Liver (tissue), 9 donors: Measurements from ENCODE around the gene ASMTL. TPM values are rescaled to one million over a fixed set of nuclear protein-coding genes. Genes with fewer than 3 reads are reported as not detected.

Experiments
- DNase-seq: peaks from one replicate; pipeline ENCODE4 v3.0.0-alpha.2; 2017; ENCODE audit warnings: low spot score
- H3K27ac ChIP-seq, 2 donors: one replicate each; pipeline ENCODE4 v1.7.0; 2013; ENCODE audit warnings: inconsistent platforms in 2 of 2, low read length in 2 of 2, control low read depth in 1 of 2, low read depth in 1 of 2, mild to moderate bottlenecking in 1 of 2
- H3K27me3 ChIP-seq, 4 donors: one replicate each; pipeline versions ENCODE4 v1.6.1 to v1.7.0; 2013; ENCODE audit warnings: low read length in 3 of 4, inconsistent platforms in 1 of 4, mild to moderate bottlenecking in 1 of 4, moderate library complexity in 1 of 4; ENCODE audit not compliant: control insufficient read depth in 4 of 4, insufficient read depth in 4 of 4
- H3K36me3 ChIP-seq, 4 donors: one replicate each; pipeline versions ENCODE4 v1.6.1 to v1.7.0; 2013; ENCODE audit warnings: low read length in 3 of 4, mild to moderate bottlenecking in 3 of 4, low read depth in 1 of 4, moderate library complexity in 1 of 4; ENCODE audit not compliant: control insufficient read depth in 4 of 4, insufficient read depth in 3 of 4
- H3K4me1 ChIP-seq, 4 donors: one replicate each; pipeline versions ENCODE4 v1.6.1 to v1.7.0; 2013; ENCODE audit warnings: low read length in 3 of 4, mild to moderate bottlenecking in 3 of 4, moderate library complexity in 1 of 4; ENCODE audit not compliant: control insufficient read depth in 4 of 4, insufficient read depth in 4 of 4
- H3K4me3 ChIP-seq, 3 donors: one replicate each; pipeline versions ENCODE4 v1.6.1 to v1.7.0; 2013; ENCODE audit warnings: low read length in 3 of 3, control low read depth in 1 of 3, low read depth in 1 of 3, mild to moderate bottlenecking in 1 of 3
- H3K9ac ChIP-seq, 2 donors: one replicate each; pipeline ENCODE4 v1.7.0; 2013; ENCODE audit warnings: low read length in 2 of 2, mild to moderate bottlenecking in 2 of 2, moderate library complexity in 2 of 2, control low read depth in 1 of 2, low read depth in 1 of 2
- H3K9me3 ChIP-seq, 4 donors: one replicate each; pipeline versions ENCODE4 v1.6.1 to v1.7.0; 2013; ENCODE audit warnings: low read length in 3 of 4; ENCODE audit not compliant: control insufficient read depth in 4 of 4
- EGR1 ChIP-seq, 2 donors: IDR thresholded peaks; 2 replicates each; pipeline ENCODE4 v1.6.1; 2016 to 2018; ENCODE audit warnings: antibody characterized with exemption in 2 of 2, low read depth in 2 of 2
- FOXA1 ChIP-seq: IDR thresholded peaks from 2 replicates; pipeline ENCODE4 v1.6.1; 2016; ENCODE audit warnings: antibody characterized with exemption
- FOXA2 ChIP-seq: IDR thresholded peaks from 2 replicates; pipeline ENCODE4 v1.6.1; 2016; ENCODE audit warnings: antibody characterized with exemption
- HNF4A ChIP-seq, 2 donors: conservative IDR thresholded peaks; 2 replicates each; pipeline ENCODE4 v1.6.1; 2016; ENCODE audit warnings: antibody characterized with exemption in 2 of 2, mild to moderate bottlenecking in 2 of 2
- MAX ChIP-seq: IDR thresholded peaks from 2 replicates; pipeline ENCODE4 v1.6.1; 2016; ENCODE audit warnings: antibody characterized with exemption
- NR2F2 ChIP-seq: IDR thresholded peaks from 2 replicates; pipeline ENCODE4 v1.6.1; 2016; ENCODE audit warnings: antibody characterized with exemption
- RAD21 ChIP-seq, 2 donors: IDR thresholded peaks; 2 replicates each; pipeline ENCODE4 v1.6.1; 2016; ENCODE audit warnings: antibody characterized with exemption in 2 of 2, mild to moderate bottlenecking in 2 of 2
- REST ChIP-seq: IDR thresholded peaks from 2 replicates; pipeline ENCODE4 v1.6.1; 2016; ENCODE audit warnings: antibody characterized with exemption, mild to moderate bottlenecking
- SP1 ChIP-seq: IDR thresholded peaks from 2 replicates; pipeline ENCODE4 v1.6.1; 2018; ENCODE audit warnings: antibody characterized with exemption, mild to moderate bottlenecking
- YY1 ChIP-seq: IDR thresholded peaks from 2 replicates; pipeline ENCODE4 v1.6.1; 2016; ENCODE audit warnings: antibody characterized with exemption, mild to moderate bottlenecking
- WGBS: extraction: QIAGEN DNeasy Blood & Tissue Kit; methylation state at CpG from one replicate; pipeline ENCODE4 v1.1.7; 2013; 5-methylcytosine and 5-hydroxymethylcytosine counted together
- polyA plus RNA-seq, 2 donors: library from polyadenylated mRNA; stranded (reverse) in 1 of 2; unstranded in 1 of 2; fragments of 200-250 nt in 1 of 2; fragments of >200 nt in 1 of 2; fragmentation: Nextera tagmentation in 1 of 2; extraction: Ambion mirVana in 1 of 2; gene quantifications; one replicate each; pipeline versions ENCODE4 v1.2.1 to v1.2.3, GENCODE V29; 2013 to 2015
- total RNA-seq, 2 donors: library from RNA; depleted of rRNA; stranded (reverse); fragments of >200 nt; gene quantifications; one replicate each; pipeline ENCODE4 v1.2.3, GENCODE V29; 2014
- donor health status: healthy.
- donor health status: healthy.
- donor health status: healthy.
- donor health status: healthy.
- donor health status: healthy.

The ASMTL gene
- total and polyA plus RNA-seq, 4 donors: 10.3 to 18.9 (median 11.6) TPM

GRCh38 chrX:1468250-1468772, 15.6 kb upstream of the ASMTL start:
- no peak for DNase-seq
- no peaks in the 10 kb centered on the region for H3K36me3 ChIP-seq
- WGBS: 60% methylated on average over 20 of the region's 20 CpGs
- no peak for TF ChIP-seq NR2F2
- no peak for TF ChIP-seq FOXA1
- no peak for TF ChIP-seq YY1
- TF ChIP-seq HNF4A (conservative IDR thresholded peaks at IDR 0.05): no peak
- TF ChIP-seq SP1: no peak
- H3K4me1 ChIP-seq: no peaks in the 10 kb centered on the region
- no peaks in the 10 kb centered on the region for H3K9me3 ChIP-seq
- H3K27ac ChIP-seq: no peak overlapping the region
- no peak overlapping the region for H3K9ac ChIP-seq
- peaks cover 0 to 3% (median 0%) of the 10 kb centered on the region in 4 donors for H3K27me3 ChIP-seq
- no peak overlapping the region for H3K4me3 ChIP-seq

- Histone ChIP-seq H3K9ac (no peak overlapping the region), H3K36me3 (no peaks in the 10 kb centered on the region), H3K27me3 (peaks cover 0 to 3% (median 0%) of the 10 kb centered on the region in 4 donors), H3K4me3 (no peak overlapping the region), H3K27ac (peak overlapping the region in 1 of 2 donors; percentile 12), H3K9me3 (no peaks in the 10 kb centered on the region), H3K4me1 (no peaks in the 10 kb centered on the region)
- DNase-seq: no peak
- 38% methylated on average over 20 of the region's 20 CpGs for WGBS
- TF ChIP-seq REST: no peak
- no peak for TF ChIP-seq MAX
- no peak for TF ChIP-seq EGR1 (IDR thresholded peaks at IDR 0.05; ENCODE audit: low read depth in 2 of 2)
Measured at GRCh38 chrX:1466971-1467561, 14.4 kb upstream of the ASMTL start.

- no peak for DNase-seq
- Histone ChIP-seq H3K27me3 (peaks cover 0 to 3% (median 0%) of the 10 kb centered on the region in 4 donors), H3K4me3 (no peak overlapping the region), H3K9ac (no peak overlapping the region), H3K27ac (no peak overlapping the region), H3K4me1 (no peaks in the 10 kb centered on the region), H3K9me3 (no peaks in the 10 kb centered on the region), H3K36me3 (no peaks in the 10 kb centered on the region)
- 30% methylated on average over 36 of the region's 36 CpGs for WGBS
- TF ChIP-seq FOXA2: no peak
- TF ChIP-seq SP1: no peak
- no peak for TF ChIP-seq FOXA1
- no peak for TF ChIP-seq RAD21 (IDR thresholded peaks at IDR 0.05)
- no peak for TF ChIP-seq HNF4A (conservative IDR thresholded peaks at IDR 0.05)
Measured at GRCh38 chrX:1466232-1466661, 13.5 kb upstream of the ASMTL start.
